ENCODE measurements around the gene SFXN5.

- TF ChIP-seq POLR2AphosphoS5 (IDR thresholded peaks at IDR 0.05; ENCODE audit: low read depth, low read length) (no peak), CTCF (IDR thresholded peaks at IDR 0.05) (no peak), SIN3A (IDR thresholded peaks at IDR 0.05; ENCODE audit: borderline replicate concordance, insufficient read depth, low read depth, low read length) (no peak), REST (IDR thresholded peaks at IDR 0.05; ENCODE audit: insufficient read depth in 1 of 2, low read depth in 2 of 2, low read length in 1 of 2) (no peak), TCF7L2 (IDR thresholded peaks at IDR 0.05; ENCODE audit: low read depth, low read length) (no peak)
Observed at GRCh38 chr2:73099486-73099885, 28.0 kb upstream of the SFXN5 start.

Data from Panc1 (cell line).